ENCODE results near the gene TBC1D3.
"Not testable (repeated sequence)": the region's sequence is repeated elsewhere in the genome, so short reads cannot be mapped to it uniquely, and the experiment has no call there.

Gene TBC1D3

GRCh38 chr17:38192455-38192854 lies at the start of gene TBC1D3:
TSS of gene TBC1D3 (minus strand) at chr17:38192555. CDS start at chr17:38191029, 1,526 bp downstream.
- DNase-seq (ENCODE audit: low read depth): not testable (repeated sequence)

- not testable (repeated sequence) for DNase-seq (ENCODE audit: low read depth)
Measured at GRCh38 chr17:38232790-38233189, 40.4 kb upstream of the TBC1D3 start.

GRCh38 chr17:38225844-38226495 lies 33.6 kb upstream of the TBC1D3 start:
- not testable (repeated sequence) for DNase-seq (ENCODE audit: low read depth)

DNA sequence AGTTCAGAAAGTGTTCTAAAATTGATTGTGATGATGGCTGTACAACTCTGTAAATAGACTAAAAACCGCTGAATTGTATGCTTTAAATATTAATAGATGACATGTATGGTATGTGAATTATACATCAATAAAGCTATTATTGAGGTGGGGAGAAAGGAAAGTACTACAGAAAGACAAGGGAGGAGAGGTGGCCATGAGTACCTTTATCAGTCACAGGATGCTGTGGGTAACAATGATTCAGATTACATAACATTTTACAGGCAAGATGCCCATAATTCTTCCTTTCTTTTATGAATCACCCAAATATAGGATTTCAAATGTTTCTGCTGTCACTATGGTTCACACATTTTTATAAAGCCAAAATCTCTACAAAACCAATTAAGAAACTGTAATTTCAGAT lies 28.5 kb upstream of the TBC1D3 start:
- not testable (repeated sequence) for DNase-seq (ENCODE audit: low read depth)

GRCh38 chr17:38200271-38200670 lies 7.9 kb upstream of the TBC1D3 start:
- not testable (repeated sequence) for DNase-seq (ENCODE audit: low read depth)

DNA sequence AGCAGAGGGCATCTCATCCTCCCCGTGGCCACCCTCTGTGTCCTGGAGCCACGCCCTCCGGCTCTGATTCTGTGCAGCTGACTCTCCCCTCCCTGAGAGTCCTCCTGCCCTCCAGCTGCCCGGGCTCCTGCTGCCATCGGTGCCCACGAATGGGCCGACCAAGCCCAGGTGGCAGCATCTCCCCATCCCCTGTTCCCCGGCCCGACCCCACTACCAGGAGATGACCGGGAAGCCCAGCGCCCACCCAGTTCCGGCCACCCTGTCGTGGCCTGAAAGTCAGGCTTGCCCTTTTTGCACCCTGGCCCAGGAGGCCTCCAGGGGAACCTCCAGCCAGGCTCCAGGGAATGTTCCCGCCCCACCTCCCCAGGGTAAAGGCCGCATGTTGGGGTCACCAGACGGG lies 57.5 kb downstream of the TBC1D3 start:
- not testable (repeated sequence) for DNase-seq (ENCODE audit: low read depth)
